Urothelium cell line (cell line): ENCODE measurements around the gene FARP1.

ENCODE experiments used
- DNase-seq: peaks from one replicate; pipeline ENCODE4 v3.0.0; 2011; ENCODE audit warnings: low spot score, mixed read lengths
- FAIRE-seq: peaks from 2 replicates; lab custom pipeline; 2011; peaks lifted over from hg19 to GRCh38; lab: Jason Lieb, UNC

FARP1 gene

GRCh38 chr13:98129059-98129746 is 13.7 kb upstream of the FARP1 start:
- no peak for FAIRE-seq
- no peak for DNase-seq

- FAIRE-seq, result no peak
Observed at GRCh38 chr13:98133946-98134345, 8.9 kb upstream of the FARP1 start.

GRCh38 chr13:98134901-98135300 is 8.0 kb upstream of the FARP1 start:
- DNase-seq (no peak), FAIRE-seq (no peak)

More at GRCh38 chr13:98133946-98134345, 8.9 kb upstream of the FARP1 start:
- no peak for DNase-seq

GRCh38 chr13:98141091-98141490 is 1.8 kb upstream of the FARP1 start:
- DNase-seq (no peak), FAIRE-seq (no peak)

GRCh38 chr13:98141509-98142379 is 1.1 kb upstream of the FARP1 start:
- no peak for FAIRE-seq
- no peak for DNase-seq

- peak; percentile 48 for DNase-seq
- no peak for FAIRE-seq
Observed at GRCh38 chr13:98143157-98143553, 261 bp downstream of the FARP1 start.

- DNase-seq (peak; percentile 17), FAIRE-seq (no peak)
Observed at GRCh38 chr13:98143601-98144026, 720 bp downstream of the FARP1 start.

- DNase-seq (no peak), FAIRE-seq (no peak)
Observed at GRCh38 chr13:98144027-98144741, 1.3 kb downstream of the FARP1 start.

GRCh38 chr13:98144801-98145350 is 2.0 kb downstream of the FARP1 start:
- DNase-seq (peak; percentile 35), FAIRE-seq (no peak)

GRCh38 chr13:98147521-98147920 is 4.6 kb downstream of the FARP1 start:
- no peak for DNase-seq
- FAIRE-seq, result no peak

GRCh38 chr13:98150832-98151479 is 8.1 kb downstream of the FARP1 start:
- no peak for DNase-seq
- no peak for FAIRE-seq

GRCh38 chr13:98155475-98156109 is 12.7 kb downstream of the FARP1 start:
- FAIRE-seq, result no peak

GRCh38 chr13:98156259-98156658 is 13.4 kb downstream of the FARP1 start:
- no peak for FAIRE-seq

More at GRCh38 chr13:98155475-98156109, 12.7 kb downstream of the FARP1 start:
- DNase-seq, result no peak

GRCh38 chr13:98157188-98157587 is 14.3 kb downstream of the FARP1 start:
- FAIRE-seq, result no peak

More at GRCh38 chr13:98156259-98156658, 13.4 kb downstream of the FARP1 start:
- no peak for DNase-seq

GRCh38 chr13:98157609-98158008 is 14.7 kb downstream of the FARP1 start:
- no peak for FAIRE-seq
- DNase-seq, result no peak

More at GRCh38 chr13:98157188-98157587, 14.3 kb downstream of the FARP1 start:
- no peak for DNase-seq

- DNase-seq (no peak), FAIRE-seq (no peak)
Observed at GRCh38 chr13:98158172-98158899, 15.4 kb downstream of the FARP1 start.

GRCh38 chr13:98162935-98163334 is 20.0 kb downstream of the FARP1 start:
- DNase-seq, result no peak
- FAIRE-seq, result no peak

- DNase-seq, result no peak
- no peak for FAIRE-seq
Observed at GRCh38 chr13:98169331-98169730, 26.4 kb downstream of the FARP1 start.

GRCh38 chr13:98171900-98172589 is 29.2 kb downstream of the FARP1 start:
- FAIRE-seq (no peak), DNase-seq (no peak)
